ENCODE data around the gene CPNE2. TPM values are rescaled to one million over a fixed set of nuclear protein-coding genes. Genes with fewer than 3 reads are reported as not detected.

The CPNE2 gene
- total RNA-seq, 1 experiment from 2014 or later: 43.4 TPM

DNA sequence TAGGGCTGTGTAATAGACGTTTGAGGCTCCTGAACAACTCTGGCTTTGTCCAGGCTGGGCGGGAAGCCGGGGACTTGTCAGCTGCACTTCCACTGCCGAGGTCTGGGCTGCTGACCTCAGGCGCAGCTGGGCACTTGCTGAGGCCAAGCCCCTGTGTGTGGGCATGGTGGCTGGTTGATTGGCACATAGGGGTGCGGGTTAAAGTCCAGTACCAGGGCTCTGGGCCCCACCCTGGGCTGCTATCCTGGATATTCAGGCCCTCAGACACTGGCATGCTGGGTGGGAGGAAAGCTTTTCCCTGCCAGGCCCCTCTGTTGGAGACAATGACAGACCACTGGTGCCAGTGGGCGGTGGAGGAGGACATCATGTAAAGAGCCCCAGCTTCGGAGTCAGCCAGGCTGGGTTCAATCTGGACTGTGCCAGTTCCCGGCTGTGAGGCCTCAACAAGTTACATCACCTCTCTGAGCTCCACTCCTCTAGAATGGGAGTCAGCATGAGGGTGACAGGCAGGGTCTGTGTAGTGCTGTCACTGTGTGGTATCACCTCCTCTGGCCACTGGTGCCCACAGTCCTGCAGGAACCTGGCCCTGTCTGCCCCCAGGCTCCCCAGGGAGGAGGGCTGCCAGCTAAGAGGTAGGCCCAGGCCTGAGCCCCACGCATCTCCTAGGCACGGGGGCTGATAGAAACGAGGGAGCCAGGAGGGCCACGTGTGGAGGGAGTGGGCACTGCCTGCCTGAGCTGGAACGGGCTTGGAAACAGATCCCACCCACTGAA is 51.0 kb downstream of the CPNE2 start:
- intact Hi-C loops (cut with micrococcal nuclease; ENCODE audit: unreplicated experiment): loop anchor here (10.0 kb wide), 1 partner anchor 59 kb away; no protein-coding TSS in a partner anchor
- DNase-seq (ENCODE audit: low read depth, low spot score): no peak
- no peaks in the 10 kb centered on the region for H3K36me3 ChIP-seq (ENCODE audit: control insufficient read depth, insufficient read depth, low read length)
- ChIA-PET CTCF (no interaction called here), POLR2A (interaction anchor here (1.1 kb wide), 1 partner anchor 8 kb away, joined by 3 read pairs; no protein-coding TSS in a partner anchor)
- no peaks in the 10 kb centered on the region for H3K27me3 ChIP-seq (ENCODE audit: control insufficient read depth, insufficient read depth, low read length)
- in situ Hi-C loops (cut with HindIII; ENCODE audit: low pct_unique_long_range_greater_than_20kb, low sequenced_read_pairs): no loop called here
- ATAC-seq: no peak
- BruUV-seq (replicated peaks): no TSS peak
- H3K27ac ChIP-seq (ENCODE audit: low read length): no peak overlapping the region
- no peak overlapping the region for H3K4me3 ChIP-seq (ENCODE audit: low read depth in 2 of 2, low read length in 2 of 2)
- no peaks in the 10 kb centered on the region for H3K4me1 ChIP-seq (ENCODE audit: control insufficient read depth, insufficient read depth, low read length)
- no peaks in the 10 kb centered on the region for H3K9me3 ChIP-seq (ENCODE audit: control insufficient read depth, insufficient read depth, low read depth, low read length)
- TF ChIP-seq SIN3A (IDR thresholded peaks at IDR 0.05; ENCODE audit: borderline replicate concordance, insufficient read depth, low read depth, low read length) (no peak), TCF7L2 (IDR thresholded peaks at IDR 0.05; ENCODE audit: low read depth, low read length) (no peak), POLR2AphosphoS5 (IDR thresholded peaks at IDR 0.05; ENCODE audit: low read depth, low read length) (no peak)
- TF ChIP-seq, protein P1, sequence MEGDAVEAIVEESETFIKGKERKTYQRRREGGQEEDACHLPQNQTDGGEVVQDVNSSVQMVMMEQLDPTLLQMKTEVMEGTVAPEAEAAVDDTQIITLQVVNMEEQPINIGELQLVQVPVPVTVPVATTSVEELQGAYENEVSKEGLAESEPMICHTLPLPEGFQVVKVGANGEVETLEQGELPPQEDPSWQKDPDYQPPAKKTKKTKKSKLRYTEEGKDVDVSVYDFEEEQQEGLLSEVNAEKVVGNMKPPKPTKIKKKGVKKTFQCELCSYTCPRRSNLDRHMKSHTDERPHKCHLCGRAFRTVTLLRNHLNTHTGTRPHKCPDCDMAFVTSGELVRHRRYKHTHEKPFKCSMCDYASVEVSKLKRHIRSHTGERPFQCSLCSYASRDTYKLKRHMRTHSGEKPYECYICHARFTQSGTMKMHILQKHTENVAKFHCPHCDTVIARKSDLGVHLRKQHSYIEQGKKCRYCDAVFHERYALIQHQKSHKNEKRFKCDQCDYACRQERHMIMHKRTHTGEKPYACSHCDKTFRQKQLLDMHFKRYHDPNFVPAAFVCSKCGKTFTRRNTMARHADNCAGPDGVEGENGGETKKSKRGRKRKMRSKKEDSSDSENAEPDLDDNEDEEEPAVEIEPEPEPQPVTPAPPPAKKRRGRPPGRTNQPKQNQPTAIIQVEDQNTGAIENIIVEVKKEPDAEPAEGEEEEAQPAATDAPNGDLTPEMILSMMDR (IDR thresholded peaks at IDR 0.05): no peak
- TF ChIP-seq, protein P2, sequence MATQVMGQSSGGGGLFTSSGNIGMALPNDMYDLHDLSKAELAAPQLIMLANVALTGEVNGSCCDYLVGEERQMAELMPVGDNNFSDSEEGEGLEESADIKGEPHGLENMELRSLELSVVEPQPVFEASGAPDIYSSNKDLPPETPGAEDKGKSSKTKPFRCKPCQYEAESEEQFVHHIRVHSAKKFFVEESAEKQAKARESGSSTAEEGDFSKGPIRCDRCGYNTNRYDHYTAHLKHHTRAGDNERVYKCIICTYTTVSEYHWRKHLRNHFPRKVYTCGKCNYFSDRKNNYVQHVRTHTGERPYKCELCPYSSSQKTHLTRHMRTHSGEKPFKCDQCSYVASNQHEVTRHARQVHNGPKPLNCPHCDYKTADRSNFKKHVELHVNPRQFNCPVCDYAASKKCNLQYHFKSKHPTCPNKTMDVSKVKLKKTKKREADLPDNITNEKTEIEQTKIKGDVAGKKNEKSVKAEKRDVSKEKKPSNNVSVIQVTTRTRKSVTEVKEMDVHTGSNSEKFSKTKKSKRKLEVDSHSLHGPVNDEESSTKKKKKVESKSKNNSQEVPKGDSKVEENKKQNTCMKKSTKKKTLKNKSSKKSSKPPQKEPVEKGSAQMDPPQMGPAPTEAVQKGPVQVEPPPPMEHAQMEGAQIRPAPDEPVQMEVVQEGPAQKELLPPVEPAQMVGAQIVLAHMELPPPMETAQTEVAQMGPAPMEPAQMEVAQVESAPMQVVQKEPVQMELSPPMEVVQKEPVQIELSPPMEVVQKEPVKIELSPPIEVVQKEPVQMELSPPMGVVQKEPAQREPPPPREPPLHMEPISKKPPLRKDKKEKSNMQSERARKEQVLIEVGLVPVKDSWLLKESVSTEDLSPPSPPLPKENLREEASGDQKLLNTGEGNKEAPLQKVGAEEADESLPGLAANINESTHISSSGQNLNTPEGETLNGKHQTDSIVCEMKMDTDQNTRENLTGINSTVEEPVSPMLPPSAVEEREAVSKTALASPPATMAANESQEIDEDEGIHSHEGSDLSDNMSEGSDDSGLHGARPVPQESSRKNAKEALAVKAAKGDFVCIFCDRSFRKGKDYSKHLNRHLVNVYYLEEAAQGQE (IDR thresholded peaks at IDR 0.05; ENCODE audit: insufficient read depth in 1 of 2, low read depth in 2 of 2, low read length in 1 of 2): no peak

DNA sequence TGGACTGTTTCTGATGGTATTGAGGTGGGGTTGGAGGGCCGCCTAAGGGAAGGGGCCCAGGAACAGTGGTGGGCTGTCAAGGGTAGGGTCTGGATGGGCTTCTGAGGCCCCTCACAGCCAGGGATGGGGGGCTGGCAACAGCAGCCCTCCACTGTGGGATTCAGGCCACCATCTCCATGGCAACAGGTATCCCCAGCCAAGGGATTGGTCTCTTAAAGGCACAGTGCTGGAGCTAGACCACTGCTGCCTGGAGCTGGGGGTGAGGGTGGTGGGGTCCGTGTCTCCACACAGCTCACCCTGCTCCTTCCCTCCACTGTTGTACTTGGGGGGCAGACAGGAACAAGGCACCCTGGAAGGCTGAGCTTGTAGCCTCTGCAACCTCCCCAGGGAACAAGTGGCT is 51.6 kb downstream of the CPNE2 start:
- Histone ChIP-seq H3K27me3 (ENCODE audit: control insufficient read depth, insufficient read depth, low read length) (no peaks in the 10 kb centered on the region), H3K4me1 (ENCODE audit: control insufficient read depth, insufficient read depth, low read length) (no peaks in the 10 kb centered on the region), H3K27ac (ENCODE audit: low read length) (no peak overlapping the region), H3K9me3 (ENCODE audit: control insufficient read depth, insufficient read depth, low read depth, low read length) (no peaks in the 10 kb centered on the region), H3K4me3 (ENCODE audit: low read depth in 2 of 2, low read length in 2 of 2) (no peak overlapping the region), H3K36me3 (ENCODE audit: control insufficient read depth, insufficient read depth, low read length) (no peaks in the 10 kb centered on the region)
- intact Hi-C loops (cut with micrococcal nuclease; ENCODE audit: unreplicated experiment): loop anchor here (10.0 kb wide), 1 partner anchor 59 kb away; no protein-coding TSS in a partner anchor
- BruUV-seq (replicated peaks): no TSS peak
- TF ChIP-seq, protein P2 (IDR thresholded peaks at IDR 0.05; ENCODE audit: insufficient read depth in 1 of 2, low read depth in 2 of 2, low read length in 1 of 2): no peak
- TF ChIP-seq POLR2AphosphoS5 (IDR thresholded peaks at IDR 0.05; ENCODE audit: low read depth, low read length) (no peak), SIN3A (IDR thresholded peaks at IDR 0.05; ENCODE audit: borderline replicate concordance, insufficient read depth, low read depth, low read length) (no peak), TCF7L2 (IDR thresholded peaks at IDR 0.05; ENCODE audit: low read depth, low read length) (no peak)
- TF ChIP-seq, protein P1 (IDR thresholded peaks at IDR 0.05): no peak
- ChIA-PET CTCF (no interaction called here), POLR2A (no interaction called here)
- ATAC-seq (no peak), DNase-seq (ENCODE audit: low read depth, low spot score) (no peak)
- in situ Hi-C loops (cut with HindIII; ENCODE audit: low pct_unique_long_range_greater_than_20kb, low sequenced_read_pairs): no loop called here
